IPS-NIHi11 (cell line): Measurements from ENCODE around the gene NGDN.

Experiments used
- DNase-seq: peaks from one replicate; pipeline ENCODE4 v3.0.0; 2012; ENCODE audit warnings: mixed read lengths, low spot score

NGDN gene

DNA sequence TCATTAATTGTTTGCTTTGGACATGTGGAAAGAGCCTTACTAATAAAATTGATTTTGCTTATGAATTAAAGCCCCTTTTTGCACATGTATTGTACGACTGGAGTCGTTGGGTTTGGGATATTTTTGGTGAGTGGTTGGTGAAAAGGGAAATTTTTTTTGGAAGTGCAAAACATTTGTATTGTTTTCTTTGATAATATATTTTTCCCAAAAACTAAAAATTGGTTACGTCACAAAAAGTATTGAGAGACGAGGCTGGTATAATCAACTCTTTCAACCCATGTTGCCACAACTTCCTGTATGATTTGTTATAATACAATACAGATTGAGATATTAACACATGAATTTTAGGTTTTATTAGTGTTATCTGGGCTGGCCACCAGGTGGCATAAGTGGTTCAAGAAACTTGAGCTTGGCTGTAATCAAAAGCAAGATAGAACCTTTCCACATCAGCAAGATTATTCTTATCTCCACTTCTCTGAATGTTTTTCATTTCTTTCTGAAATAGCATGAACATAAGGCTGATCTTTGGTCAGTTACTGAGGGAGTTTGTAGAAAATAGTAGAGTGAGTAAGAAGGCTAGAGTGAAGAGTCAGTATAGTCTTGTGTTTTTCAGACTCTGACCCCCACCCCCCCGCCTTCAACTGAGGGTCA is 8.7 kb downstream of the NGDN start:
- DNase-seq = peak; percentile 42

DNA sequence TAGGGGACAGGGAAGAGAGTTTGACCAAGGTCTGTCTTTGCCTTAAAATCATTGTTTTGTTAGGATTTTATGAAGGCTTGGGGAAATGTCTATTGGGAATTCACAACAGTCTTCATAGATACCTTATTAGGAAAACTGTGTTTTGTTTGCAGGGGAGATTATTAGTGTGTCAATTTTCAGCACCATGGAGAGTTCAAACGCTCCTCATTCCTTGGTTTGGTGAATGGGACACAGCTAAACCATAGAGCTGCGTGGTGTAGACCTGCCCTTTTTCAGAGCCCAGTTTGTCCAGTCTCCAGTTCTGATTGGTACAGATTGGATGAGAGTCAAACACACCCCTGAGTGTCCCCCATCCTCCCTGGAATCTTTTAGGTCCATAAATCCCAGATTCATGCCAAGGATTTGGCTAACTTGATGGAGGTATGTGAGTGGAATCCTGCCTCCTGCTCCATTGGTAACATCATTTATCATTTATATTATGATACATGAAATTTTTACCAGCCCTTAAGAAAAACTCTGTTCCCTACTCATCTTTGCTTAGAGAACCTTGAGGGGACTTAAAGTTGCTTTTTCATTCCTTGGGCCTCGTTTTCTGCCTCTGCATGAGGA is 12.0 kb downstream of the NGDN start:
- peak; percentile 67 for DNase-seq

DNA sequence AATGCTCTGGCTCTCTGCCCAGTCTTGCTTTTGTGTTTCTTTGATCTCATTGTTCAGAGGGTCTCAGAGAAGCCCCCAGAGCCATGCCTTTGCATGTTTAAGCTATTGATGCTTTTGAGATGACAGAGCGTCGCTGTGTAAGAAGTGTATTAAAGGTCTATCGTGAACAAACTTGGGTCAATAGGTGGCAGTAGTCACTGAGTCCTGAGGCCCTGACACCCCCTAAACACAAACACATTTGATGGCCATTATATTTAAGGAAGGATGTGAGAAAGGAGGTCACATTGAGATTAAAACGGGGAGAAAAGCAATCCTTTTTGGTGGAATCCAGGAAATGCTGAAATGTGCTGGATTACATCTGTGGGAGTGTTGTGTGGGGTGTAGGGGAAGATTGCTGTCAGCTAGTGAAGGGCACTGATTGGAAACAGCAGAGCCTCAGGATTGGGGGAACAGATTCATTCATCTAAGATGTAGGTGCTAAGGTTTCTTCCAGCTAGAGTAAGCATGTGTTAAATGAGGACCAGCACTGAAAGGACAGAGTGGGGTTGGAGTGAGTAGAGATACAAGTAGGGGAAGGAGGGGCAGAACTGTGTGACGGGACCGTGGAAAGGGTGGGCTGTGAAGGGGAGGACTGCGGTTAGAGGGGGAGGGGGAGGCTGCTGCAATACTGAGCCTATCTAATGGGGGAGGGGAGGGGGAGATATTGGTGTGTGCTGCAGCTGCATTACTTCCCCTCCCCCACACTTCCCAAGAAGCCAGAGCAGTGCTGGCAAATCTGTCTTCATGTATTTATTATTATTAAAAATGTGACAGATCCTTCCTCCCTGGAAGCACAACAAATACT is 12.7 kb downstream of the NGDN start:
- no peak for DNase-seq

DNA sequence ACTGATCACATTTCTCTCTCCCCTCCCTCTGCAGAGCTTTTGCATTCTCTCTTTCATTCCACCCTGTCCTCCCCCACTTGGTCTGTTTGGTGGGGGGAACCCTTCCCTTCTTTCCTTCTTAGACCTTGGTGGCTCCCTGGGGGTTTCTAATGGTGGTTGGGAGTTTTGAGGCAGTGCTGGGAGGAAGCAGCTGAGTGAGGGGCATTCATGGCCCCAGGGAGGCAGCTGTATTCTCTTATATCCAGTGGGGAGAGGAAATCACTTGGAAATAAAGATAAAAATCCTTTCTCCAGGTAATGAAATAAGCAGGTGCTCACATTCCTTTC is 13.3 kb downstream of the NGDN start:
- no peak for DNase-seq

DNA sequence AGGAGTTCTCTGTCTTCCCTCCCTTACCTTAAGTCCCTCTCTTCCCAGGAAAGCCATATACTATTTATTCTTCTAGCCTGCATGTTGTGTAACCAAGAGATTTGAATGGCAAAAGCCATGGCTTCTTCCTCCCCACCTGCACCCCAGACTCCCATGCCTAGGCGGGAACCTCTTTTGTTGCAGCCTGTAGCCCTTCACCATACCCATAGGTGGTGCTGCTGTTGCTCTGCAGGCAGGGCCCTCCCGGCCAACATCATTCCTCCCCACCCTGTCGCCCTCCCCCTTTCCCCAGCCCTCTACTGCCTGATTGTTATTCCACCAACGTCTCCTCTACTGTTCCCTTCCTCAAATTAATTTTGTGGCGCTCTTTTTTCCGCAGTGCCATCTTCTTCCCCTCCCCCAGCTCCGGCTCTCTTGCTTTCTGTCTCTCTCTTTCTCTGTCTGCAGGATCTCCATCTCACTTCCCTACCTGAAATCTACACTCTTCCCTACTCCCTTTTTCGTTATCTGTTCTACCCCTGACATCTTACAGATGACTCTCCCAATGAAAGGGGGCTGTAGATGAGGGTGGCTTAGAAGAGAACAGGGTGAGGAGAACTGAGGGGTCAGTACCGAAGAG is 13.8 kb downstream of the NGDN start:
- peak; percentile 77 for DNase-seq

DNA sequence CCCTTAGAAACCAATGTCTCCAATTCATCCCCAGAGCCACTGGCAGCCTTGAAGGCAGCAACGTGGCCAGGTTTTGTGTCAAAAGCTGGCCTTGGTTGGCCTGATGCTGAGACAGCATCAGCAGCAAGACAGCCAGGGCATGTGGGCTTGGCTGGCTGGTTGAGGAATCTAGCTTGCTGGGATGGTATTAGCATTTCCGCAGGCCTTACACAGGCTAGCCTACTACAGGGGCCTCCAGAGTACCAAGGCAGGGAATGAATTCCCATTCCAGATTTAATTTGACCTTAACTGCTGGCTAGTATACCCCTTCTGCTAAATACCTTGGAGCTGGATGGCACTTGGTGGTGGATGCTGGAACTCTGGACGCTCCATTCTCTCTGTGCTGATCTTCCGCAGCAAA is 15.8 kb downstream of the NGDN start:
- DNase-seq = no peak

DNA sequence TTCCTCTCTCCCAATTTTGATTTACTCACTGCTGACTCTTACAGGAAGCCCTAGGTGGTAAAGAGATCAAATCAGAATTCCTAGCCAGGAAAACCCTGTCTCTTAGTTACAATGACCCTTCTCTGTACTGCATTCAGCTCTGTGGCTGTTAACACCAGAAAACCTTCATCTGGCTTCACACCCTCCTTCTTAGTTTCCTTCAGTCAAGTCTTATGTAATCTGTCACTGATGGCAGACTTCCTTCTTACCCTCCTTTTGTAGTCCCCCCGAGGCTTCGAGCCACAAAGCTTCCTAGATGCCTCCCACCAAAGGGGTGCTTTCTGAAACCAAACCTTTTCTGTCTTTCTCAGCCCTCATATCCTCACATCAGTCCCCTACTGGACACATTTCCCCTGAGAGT is 16.5 kb downstream of the NGDN start:
- no peak for DNase-seq

DNA sequence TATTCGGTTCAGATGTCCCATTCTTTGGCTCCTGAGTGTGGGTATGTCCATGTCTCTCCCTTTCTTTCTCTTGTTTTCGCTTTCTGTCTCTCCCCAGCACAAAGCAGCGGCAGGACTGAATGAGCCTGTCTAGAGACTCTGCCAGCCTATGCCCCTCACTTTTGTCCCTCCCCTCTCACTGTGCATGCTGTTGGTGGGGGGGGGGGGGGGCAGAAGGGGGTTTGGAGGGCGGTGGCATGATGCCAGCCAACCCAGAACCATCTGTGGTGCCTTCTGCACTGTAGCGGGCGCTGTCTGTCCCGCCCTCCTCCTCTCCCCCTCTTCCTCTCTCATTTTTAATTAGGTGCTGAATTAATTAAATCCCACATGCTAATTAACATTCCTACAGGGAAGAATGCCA is 17.7 kb downstream of the NGDN start:
- DNase-seq = no peak

DNA sequence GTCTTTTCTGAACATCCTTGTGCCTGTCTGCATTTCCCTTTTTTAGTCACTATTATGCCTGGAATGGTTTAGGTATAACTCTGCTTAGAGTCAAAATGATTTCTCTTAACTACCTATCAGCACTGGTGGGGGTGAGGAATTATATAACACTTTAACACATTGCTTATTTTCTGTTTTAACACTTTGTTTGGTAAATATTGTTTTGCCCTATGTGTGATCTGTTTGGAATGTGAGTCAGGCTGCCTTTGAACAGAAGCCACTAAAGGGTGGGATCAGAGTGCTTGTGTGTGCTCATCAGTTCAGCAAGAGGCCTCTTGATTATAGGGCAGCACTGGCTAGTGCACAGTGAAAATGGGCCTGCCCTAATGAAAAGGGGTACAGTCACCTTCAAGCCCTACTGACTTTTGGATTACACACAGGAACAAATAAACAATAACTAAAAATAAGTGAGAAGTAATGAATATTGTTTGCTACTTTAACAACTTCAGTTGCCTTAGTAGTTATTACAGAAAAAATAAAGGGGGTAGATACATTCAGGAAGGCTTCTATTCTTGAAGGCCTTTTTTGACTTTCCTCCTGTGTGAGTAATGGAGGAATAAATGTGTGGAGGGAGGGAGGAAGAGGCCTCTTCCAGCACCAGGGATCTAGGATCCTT is 23.2 kb downstream of the NGDN start:
- no peak for DNase-seq

DNA sequence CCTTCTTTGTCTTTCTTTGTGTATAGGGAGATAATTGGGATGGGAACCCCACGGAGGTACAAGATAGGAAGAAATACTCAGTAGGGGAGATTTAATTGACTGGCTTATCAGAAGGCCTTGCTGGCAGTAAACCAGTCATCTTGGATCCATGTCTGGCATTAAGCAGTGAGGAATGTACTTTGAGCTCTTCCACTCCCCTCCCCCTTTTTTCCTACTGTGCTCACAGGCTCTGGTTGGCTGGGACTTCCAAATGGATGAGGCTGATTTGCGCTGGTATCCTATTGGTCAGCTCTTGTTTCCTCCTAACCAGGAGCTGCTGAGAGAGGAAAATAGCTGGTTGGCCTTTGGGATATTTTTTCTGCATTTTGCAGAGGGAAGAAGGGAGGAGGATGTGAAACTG is 24.7 kb downstream of the NGDN start:
- peak; percentile 79 for DNase-seq

DNA sequence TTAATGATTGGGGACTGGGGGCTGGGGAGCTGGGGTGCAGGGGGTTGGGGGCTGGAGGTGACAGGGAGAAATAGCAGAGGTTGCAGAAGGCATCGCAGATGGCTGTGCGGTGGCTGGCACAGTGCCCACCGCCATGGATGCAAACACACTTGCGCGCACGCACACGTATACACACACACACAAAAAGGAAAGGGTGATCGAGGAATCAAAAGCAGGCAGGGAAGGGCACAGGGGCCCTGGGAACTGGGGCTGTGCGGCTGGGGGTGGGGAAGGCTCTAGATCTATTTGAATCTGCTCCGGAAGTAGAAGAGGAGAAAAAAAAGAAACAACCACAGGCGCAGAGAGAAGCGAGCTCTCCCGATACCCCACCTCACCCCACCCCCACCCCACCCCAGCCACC is 42.7 kb downstream of the NGDN start:
- DNase-seq = no peak

DNA sequence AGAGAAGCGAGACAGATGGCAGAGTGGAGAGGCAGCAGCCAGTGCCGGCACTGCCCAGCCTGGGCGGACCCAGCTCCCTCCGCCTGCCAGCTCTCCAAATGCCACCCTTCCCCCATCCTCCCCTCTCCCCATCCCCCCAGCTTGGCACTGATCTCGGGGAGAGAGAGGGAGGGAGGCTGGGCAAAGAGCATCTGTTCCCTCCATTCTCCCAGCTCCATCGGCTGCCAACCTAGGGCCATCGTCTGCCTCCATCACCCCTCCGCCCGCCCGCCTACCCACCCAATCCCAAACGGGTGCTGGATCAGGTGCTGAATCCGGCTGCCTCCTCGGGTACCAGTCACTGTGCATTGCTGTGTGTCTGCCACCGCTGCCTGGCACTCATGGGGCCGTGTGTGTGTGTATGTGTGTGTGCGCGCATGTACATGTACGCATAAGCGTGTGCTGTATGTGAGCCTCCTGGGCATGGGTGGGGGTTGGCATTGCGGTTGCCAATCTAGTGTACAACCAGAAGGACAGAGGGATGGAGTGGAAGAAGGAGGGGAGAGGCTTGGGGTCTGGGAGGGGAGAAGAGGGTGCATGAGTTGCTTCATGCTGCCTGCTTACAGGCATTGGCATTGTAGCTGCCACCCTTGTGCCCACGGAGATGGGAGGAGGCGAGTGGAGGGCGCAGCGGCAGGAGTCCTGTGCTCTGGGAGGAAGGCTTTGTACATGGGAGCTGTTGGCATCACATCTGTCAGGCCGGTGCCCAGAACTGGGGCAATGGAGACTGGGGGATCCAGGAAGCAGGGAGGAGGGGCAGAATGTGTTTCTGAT is 43.7 kb downstream of the NGDN start:
- DNase-seq = no peak

DNA sequence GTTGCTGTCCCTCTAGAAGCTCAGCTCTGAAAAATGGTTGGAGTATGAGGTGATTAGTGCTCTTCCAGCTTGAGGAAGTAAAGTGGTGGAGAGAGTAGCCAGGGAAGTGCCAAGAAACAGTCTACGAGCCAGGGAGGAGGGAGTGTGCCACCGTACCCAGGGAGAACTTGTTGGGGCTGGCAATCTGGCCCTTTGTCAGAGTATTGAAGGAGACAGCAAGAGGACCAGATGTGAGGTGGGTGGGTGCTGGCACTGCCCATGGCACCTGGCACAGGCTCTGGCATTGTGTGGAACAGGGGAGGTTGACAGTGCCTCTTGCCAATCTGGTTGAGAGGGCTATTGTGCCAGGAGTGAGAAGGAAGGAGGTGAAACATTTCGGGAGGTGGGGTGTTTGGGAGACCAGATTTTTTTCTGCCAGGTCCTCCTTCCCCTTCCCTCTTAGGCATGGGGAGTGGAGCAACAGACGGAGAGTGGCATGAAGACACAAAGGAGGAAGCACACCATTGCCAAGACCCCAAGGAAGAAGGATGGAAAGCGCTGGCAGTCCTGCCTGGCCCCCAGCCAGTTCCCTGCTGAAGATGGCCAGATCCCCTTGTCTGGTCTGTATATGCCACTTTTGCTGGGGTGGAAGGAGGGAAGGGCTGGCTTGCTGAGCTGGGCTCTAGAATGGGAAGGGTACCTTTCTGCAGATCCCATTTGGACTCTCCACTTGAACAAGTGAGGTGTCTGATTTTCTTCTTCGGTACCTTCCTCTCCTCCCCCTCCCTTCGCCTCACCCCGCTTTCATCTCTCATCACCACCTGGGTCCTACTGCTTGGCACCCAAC is 44.5 kb downstream of the NGDN start:
- no peak for DNase-seq

DNA sequence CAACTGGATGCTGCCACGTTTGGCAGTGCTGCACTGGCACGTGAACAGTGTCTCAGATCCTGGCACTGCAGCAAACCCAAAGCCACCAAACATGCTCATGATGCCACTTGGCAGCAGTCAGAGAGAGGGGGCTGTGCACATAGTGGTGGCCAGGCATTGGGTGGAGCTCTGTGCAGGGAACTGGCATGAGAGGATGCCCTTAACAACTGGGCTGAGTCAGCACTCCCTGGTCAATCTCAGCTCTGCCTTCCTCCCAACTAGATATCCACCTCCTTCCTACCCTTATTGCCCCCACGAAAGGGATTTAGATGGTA is 45.1 kb downstream of the NGDN start:
- DNase-seq = no peak

DNA sequence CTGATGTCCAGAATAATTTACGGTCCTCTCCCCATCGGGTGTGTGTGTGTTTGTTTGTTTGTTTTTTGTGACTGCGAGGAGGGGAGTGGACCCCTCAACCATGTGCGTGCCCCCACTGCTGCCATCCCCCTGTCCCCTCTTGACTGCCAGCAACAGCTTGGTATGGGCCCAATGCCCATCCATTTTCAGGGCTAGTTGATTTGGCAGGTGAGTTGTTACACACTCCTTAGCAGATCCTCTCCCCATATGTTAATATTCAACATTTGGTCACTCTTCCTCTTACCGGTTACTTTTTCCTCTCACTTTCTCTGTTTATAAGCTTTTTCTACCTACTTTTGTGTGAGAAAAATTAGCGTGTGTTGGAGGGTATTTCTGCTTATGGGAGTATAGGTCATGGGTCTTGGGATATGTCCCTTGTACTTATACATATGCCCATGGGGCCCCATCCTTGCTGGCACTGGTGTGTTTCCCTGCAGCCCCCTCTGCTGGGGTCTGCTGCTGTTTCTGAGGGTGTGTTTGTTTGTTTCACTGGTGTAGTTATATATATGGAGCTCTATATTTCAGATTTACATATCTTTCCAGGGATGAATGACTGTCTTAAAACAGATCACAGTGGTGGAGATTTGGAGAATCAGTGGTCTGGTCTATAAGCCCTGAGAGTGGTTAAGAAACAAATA is 48.3 kb downstream of the NGDN start:
- no peak for DNase-seq

DNA sequence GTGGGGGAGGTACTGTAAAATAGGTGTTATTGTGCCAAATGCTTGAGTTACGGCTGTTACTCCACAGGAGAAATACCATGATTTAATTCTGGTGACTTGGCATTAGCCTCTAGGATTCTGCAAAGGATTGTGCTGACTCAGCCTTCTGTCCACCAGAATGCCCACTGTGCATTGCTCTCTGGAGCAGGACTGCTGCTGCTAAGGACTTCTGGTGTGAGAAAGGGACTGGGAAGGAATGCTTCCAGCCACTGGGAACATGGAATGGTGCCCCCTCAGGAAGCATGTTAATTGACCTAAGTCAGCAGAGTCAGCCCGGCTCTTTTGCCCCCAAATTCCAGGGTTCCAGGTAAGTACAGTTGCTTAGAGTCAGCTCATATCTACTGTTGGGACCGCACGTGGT is 49.2 kb downstream of the NGDN start:
- peak; percentile 44 for DNase-seq

DNA sequence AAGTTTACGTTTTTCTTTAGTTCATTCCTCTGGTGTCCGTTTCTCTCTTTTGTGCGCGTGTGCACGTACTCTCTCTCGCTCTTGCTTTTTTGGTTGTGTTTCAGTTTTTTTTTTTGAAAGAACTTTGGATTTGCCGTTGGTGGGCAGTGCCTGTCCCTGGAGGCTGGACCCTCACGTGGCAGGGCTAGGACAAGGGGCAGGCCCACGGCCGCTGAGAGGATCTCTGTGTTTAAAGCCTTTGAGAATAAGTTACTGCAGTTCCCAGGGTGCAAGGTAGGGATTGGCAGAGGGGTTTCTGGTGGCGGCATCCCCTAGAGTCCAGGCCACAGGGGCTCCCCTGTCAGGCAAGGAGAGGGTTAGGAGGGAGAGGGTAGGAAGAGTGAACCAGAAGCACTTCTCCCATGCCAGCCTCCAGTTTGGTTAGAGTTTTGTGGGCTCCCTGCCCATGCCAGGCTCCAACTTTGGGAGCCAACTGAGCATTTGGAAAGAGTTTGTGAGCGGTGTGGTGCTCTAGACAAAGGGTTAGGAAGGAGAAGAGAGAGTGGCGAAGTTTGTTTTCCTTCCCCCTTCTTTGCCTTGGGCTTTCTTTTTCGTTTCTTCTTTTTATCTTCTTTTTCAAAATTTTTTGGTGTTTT is 51.5 kb downstream of the NGDN start:
- no peak for DNase-seq

DNA sequence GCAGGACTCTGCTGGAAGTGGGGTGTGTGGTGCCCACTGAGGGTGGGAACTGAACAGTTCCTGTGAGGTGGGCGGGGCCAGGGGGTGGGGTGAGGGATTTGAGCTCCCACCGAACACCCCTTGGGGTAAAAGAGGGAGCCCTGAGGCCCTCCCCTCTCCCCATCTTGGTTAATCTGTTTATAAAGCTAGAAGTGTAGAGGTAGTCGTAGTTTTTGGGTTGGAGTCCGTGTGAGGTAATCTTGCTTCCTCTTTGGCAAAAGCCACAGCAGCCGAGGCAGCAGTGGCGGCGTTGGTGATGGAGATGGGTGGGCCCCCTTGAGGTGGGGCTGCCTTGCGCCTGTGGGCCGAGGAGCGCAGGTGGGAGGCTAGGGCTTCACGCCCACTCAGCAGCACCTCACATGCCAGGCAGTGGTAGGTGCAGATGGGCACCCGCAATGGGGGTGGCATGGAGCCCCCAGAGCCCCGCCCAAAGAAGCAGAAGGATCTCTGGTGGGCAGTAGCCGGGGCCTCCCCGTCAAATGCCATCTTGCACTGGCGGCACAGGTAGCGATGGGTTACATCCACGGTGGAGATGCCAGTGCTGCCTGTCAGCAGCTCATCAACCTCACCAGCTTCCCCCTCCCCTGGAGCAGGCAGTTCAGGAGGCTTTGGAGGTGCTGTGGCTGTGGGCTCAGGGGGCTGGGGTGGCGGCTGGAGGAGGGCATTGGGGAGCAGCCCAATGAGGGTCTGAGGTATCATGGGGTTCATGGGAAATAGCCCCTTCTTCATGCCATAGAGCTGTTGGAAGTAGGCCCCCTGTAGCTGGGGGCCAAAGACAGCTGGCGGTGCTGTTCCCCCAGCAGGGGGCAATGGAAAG is 52.5 kb downstream of the NGDN start:
- DNase-seq = no peak

DNA sequence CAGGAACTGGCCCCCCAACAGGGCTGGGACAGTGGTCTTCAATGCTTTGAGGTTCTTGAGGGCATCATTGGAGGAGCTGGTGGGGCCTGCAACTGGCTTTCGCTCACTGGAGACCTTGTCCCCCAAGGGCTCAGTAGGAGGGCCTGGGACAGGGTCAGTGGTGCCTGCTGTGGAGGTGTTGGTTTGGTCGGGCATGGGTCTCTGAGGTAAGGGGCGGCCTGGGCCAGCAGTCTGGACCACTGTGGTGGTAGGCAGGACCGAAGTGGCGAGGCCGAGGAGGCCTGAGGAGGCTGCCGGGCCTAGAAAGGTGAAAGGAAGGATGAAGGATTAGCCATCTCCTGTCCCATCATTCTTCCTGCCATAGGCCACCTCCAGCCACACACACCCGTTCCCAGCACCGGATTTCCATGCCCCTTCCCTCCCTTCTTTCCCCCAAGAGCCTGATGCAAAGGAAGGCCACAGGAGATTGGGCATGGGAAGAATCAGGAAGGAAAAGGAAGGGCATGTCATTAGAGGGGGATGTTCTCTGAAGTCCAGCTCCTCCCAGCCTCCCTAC is 53.2 kb downstream of the NGDN start:
- no peak for DNase-seq
